Tibial artery (tissue), 4 donors: ENCODE measurements around the gene HSF4.

Source experiments
- DNase-seq, 2 donors: peaks; one replicate each; pipeline ENCODE4 v3.0.0-alpha.2; 2019
- H3K27ac ChIP-seq, 2 donors: fragments of 200-600 bp; sonication (generic) in 1 of 2; 1 replicate in 1 of 2; 2 replicates in 1 of 2; pipeline ENCODE4 v1.5.1; 2018 to 2019; ENCODE audit warnings: mild to moderate bottlenecking in 1 of 2
- H3K27me3 ChIP-seq, 2 donors: fragments of 200-600 bp; sonication (generic) in 1 of 2; one replicate each; pipeline versions ENCODE4 v1.5.1 to v1.6.0; 2016 to 2019
- H3K36me3 ChIP-seq, 3 donors: fragments of 200-600 bp; sonication (generic) in 2 of 3; one replicate each; pipeline ENCODE4 v1.5.1; 2016 to 2019; ENCODE audit warnings: mild to moderate bottlenecking in 2 of 3
- H3K4me1 ChIP-seq, 4 donors: fragments of 200-600 bp; sonication (generic) in 2 of 4; 1 replicate in 3 of 4; 2 replicates in 1 of 4; pipeline ENCODE4 v1.5.1; 2016 to 2019
- H3K4me3 ChIP-seq, 2 donors: fragments of 200-600 bp; sonication (generic) in 1 of 2; 1 replicate in 1 of 2; 2 replicates in 1 of 2; pipeline ENCODE4 v1.5.1; 2018 to 2019; ENCODE audit warnings: mild to moderate bottlenecking in 2 of 2
- H3K9me3 ChIP-seq, 3 donors: fragments of 200-600 bp; sonication (generic) in 1 of 3; one replicate each; pipeline ENCODE4 v1.5.1; 2016 to 2019
- intact Hi-C: fragments of 100-400 bp; cut with DNase I; formaldehyde crosslinking; loops from one replicate; pipeline ENCODE4 v1.15.0; 2023; ENCODE audit warnings: low total_unique reads
- TF ChIP-seq, protein P1 (sequence below), 2 experiments: fragments of 200-600 bp in 1 of 2; fragments of 450-650 bp in 1 of 2; IDR thresholded peaks; one replicate each; pipeline ENCODE4 v1.5.1; 2017 to 2019; ENCODE audit warnings: antibody characterized with exemption in 2 of 2, mild to moderate bottlenecking in 1 of 2, moderate library complexity in 1 of 2

HSF4 gene

DNA sequence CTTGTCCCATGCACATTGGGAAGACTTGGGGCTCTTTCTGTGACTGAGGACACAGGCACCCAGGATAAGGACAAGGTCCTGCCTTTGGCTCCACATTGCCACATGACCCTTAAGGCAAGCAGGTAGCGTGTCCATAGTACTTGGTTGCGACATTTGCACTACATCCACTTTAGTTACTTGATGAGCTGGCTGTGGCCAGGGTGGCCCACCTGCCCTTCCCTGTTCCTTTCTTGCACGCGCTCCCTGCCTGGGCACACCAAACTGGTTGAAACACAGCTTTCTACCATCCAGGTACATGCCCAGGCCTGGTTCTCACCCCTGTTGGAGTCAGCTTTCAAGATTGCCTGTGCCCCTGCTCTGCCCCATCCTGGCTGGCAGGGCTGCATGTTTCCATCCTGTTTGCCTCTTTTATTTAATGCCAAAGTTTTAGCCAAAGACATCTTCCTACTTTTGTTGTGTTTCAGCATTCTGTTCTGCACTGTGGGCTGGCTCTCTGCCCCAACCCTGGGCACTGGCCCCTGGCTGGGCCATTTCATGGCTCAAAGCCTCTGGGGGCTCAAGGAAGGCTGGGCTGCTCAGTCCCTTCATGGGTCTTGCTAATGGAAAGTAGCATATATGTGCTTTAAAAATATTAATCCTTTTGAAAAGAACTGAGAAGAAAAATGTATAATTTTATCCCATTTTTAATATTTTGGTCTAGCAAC, 17.0 kb upstream of the HSF4 start:
- TF ChIP-seq, protein P1, sequence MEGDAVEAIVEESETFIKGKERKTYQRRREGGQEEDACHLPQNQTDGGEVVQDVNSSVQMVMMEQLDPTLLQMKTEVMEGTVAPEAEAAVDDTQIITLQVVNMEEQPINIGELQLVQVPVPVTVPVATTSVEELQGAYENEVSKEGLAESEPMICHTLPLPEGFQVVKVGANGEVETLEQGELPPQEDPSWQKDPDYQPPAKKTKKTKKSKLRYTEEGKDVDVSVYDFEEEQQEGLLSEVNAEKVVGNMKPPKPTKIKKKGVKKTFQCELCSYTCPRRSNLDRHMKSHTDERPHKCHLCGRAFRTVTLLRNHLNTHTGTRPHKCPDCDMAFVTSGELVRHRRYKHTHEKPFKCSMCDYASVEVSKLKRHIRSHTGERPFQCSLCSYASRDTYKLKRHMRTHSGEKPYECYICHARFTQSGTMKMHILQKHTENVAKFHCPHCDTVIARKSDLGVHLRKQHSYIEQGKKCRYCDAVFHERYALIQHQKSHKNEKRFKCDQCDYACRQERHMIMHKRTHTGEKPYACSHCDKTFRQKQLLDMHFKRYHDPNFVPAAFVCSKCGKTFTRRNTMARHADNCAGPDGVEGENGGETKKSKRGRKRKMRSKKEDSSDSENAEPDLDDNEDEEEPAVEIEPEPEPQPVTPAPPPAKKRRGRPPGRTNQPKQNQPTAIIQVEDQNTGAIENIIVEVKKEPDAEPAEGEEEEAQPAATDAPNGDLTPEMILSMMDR (IDR thresholded peaks at IDR 0.05) = no peak
- Histone ChIP-seq H3K36me3 (peaks cover 32 to 65% (median 52%) of the 10 kb centered on the region in 3 donors), H3K4me3 (no peak overlapping the region), H3K27me3 (no peaks in the 10 kb centered on the region), H3K4me1 (peaks cover 0 to 21% (median 13%) of the 10 kb centered on the region in 4 donors), H3K9me3 (no peaks in the 10 kb centered on the region), H3K27ac (no peak overlapping the region)
- no peak for DNase-seq
- intact Hi-C loops = no loop called here

DNA sequence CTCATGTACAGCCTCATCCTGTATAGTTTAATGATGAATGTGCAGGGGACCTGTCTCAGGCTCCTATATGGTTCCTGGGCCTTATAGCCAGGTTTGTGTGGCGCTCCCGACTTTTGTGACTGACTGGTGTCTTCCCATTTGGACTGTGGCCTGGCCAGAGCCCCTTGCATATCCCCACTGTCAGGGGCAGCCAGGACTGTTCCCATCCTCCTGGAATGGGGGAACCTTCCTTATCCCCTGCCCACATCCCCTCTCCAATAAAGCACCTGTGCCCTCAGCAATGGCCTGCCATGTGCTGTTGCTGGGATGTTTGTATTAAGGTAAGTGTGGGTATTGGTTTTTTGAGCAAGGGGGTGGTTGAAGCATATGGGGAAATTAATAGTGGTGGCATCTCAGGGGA, 16.3 kb upstream of the HSF4 start:
- intact Hi-C loops = no loop called here
- no peak overlapping the region for H3K4me3 ChIP-seq
- H3K36me3 ChIP-seq = peaks cover 26 to 59% (median 46%) of the 10 kb centered on the region in 3 donors
- no peaks in the 10 kb centered on the region for H3K27me3 ChIP-seq
- peaks cover 0 to 21% (median 13%) of the 10 kb centered on the region in 4 donors for H3K4me1 ChIP-seq
- TF ChIP-seq, protein P1 (IDR thresholded peaks at IDR 0.05) = no peak
- no peak for DNase-seq
- no peak overlapping the region for H3K27ac ChIP-seq
- H3K9me3 ChIP-seq = no peaks in the 10 kb centered on the region

DNA sequence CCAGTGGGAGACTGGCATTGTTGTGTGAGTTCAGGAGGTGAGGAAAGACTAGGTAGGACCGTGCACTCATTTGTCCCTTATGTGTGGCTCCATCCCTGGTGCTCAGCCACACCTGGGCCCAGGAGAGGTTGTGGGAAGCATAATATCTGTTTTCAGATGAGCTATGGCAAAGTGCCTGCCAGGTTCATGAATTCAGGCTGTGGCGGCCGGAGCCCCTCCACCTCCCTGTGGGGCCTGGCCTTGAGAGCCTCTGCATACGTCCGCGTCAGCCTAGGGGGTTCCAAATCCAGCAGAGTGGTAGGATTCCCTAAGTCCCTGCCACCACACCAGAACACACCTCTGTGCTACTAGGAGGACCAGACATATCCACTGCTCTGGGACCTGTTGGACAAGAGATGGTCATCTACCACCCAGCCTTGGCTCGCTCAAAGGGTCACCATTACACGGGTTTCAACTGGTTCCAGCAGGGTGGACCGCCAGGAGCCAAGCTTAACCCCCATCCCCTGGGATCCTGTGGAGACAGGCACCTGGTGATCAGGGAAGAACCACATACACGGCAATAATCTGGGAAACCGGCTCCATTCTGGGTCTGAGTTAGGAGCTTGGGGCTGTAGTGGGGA, 15.8 kb upstream of the HSF4 start:
- Histone ChIP-seq H3K4me1 (peaks cover 0 to 21% (median 13%) of the 10 kb centered on the region in 4 donors), H3K27me3 (no peaks in the 10 kb centered on the region), H3K4me3 (no peak overlapping the region), H3K27ac (no peak overlapping the region), H3K36me3 (peaks cover 20 to 54% (median 41%) of the 10 kb centered on the region in 3 donors), H3K9me3 (no peaks in the 10 kb centered on the region)
- no peak for DNase-seq
- TF ChIP-seq, protein P1 (IDR thresholded peaks at IDR 0.05) = no peak
- intact Hi-C loops = no loop called here

DNA sequence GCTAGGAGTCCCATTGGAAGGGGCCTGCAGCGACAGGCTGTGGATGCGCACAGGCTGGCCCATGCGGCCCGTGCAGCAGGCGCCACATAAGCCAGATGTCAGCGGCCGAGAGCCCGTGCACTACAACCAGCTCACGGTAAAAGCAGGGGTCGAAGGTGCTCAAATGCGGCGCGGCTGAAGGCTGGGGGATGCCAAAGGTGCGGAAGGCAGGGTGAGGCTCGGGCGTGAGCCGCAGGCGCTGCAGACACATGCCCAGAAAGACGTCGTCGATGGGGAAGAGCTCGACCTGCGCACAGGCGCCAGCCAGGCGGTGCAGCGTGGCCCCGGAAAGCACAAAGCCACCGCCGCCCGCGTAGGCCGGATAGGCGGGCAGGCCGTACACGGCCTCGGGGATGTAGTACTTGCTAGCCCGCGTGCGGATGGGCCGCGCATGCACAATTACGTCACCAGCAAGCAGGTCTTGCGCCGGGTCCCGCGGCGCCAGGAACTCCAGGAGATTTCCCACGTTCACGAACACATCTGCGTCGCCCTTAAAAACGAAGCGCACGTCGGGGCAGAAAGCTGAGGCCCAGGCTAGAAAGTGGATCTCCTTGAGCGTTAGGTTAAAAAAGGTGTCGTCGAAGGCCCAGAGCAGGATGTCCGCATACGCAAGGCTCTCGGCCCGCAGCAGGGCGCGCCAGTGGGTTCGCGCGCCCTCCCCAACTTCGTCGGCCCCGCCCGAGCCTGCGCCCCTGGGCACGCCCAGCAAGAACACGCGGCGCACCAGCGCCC, 15.1 kb upstream of the HSF4 start:
- Histone ChIP-seq H3K27ac (peak overlapping the region; percentile 89 to 94), H3K4me3 (peak overlapping the region in 1 of 2 donors; percentile 63), H3K36me3 (peaks cover 13 to 47% (median 34%) of the 10 kb centered on the region in 3 donors), H3K9me3 (no peaks in the 10 kb centered on the region), H3K4me1 (peaks cover 0 to 21% (median 13%) of the 10 kb centered on the region in 4 donors), H3K27me3 (peaks cover 0 to 2% of the 10 kb centered on the region in 2 donors)
- intact Hi-C loops = no loop called here
- TF ChIP-seq, protein P1 (IDR thresholded peaks at IDR 0.05) = no peak
- no peak for DNase-seq

DNA sequence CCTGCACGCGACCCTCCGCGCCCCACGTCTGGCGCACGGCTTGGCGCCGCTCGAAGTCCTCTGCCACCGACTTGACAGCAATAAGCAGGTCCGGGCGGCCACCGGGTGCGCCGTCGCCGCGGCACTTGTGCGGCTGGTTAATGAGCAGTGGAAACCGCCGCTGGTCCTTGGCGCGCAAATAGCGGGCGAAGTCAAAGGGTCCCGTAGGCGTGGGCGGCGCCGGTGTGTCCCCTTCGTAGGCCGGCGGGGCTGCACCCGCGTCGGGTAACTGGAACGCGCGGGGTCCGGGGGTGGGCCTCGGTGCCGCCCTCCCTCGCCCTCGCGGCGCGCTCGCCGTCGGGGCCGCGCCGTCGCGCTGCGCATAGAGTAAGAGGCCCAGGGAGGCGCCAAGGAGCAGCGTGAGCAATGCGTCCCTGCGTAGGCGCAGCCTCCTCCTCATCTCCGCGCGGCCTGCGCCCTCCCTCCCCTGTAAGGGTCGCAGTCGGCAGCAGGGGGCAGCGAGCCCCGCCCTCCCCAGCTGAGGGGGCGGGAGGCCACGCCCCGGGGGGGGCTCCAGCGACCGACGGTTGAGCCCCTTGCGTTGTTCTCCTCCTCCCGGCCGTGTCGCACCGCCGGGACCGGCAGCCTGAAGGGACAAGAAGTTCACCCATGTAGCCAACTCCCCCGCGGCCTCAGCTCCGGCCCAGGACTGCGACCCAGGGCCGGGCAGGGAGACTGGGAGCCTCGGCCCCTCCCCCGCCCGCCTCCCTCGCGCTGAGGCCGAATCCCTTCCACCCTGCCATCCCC, 14.3 kb upstream of the HSF4 start:
- Histone ChIP-seq H3K4me3 (peak overlapping the region; percentile 63 to 70), H3K9me3 (no peaks in the 10 kb centered on the region), H3K27ac (peak overlapping the region; percentile 89 to 94), H3K27me3 (peaks cover 0 to 4% of the 10 kb centered on the region in 2 donors), H3K4me1 (peaks cover 0 to 29% (median 19%) of the 10 kb centered on the region in 4 donors), H3K36me3 (peaks cover 8 to 39% (median 26%) of the 10 kb centered on the region in 3 donors)
- TF ChIP-seq, protein P1 (IDR thresholded peaks at IDR 0.05) = peak in 1 of 2 experiments; percentile 4
- intact Hi-C loops = no loop called here
- peak in 1 of 2 donors; percentile 50 for DNase-seq
